Dendritic cell treated with granulocyte-macrophage colony-stimulating factor and Interleukin-4, amounts not matched to agents 40 ng/mL and 50 ng/mL, for 4 days (primary cell): ENCODE data around the gene GMEB2.
"Not testable (repeated sequence)": the region's sequence is repeated elsewhere in the genome, so short reads cannot be mapped to it uniquely, and the experiment has no call there.

ENCODE experiments used
- H3K27ac Mint-ChIP-seq: one replicate; pipeline ENCODE4 v1.8.0; 2022; ENCODE audit warnings: mild to moderate bottlenecking, mixed read lengths
- H3K27me3 Mint-ChIP-seq: one replicate; pipeline ENCODE4 v1.8.0; 2022; ENCODE audit warnings: mild to moderate bottlenecking, mixed read lengths
- H3K36me3 Mint-ChIP-seq: one replicate; pipeline ENCODE4 v1.8.0; 2022; ENCODE audit warnings: low read depth, mixed read lengths
- H3K4me1 Mint-ChIP-seq: one replicate; pipeline ENCODE4 v1.8.0; 2022; ENCODE audit warnings: low read depth, mixed read lengths
- H3K4me3 Mint-ChIP-seq: one replicate; pipeline ENCODE4 v1.8.0; 2022; ENCODE audit warnings: mild to moderate bottlenecking, moderate library complexity, mixed read lengths
- H3K9me3 Mint-ChIP-seq: one replicate; pipeline ENCODE4 v1.8.0; 2022; ENCODE audit warnings: mixed read lengths
- intact Hi-C: fragments of 100-400 bp; cut with micrococcal nuclease; formaldehyde crosslinking; loops from one replicate; pipeline ENCODE4 v1.15.0; 2022

The GMEB2 gene

DNA sequence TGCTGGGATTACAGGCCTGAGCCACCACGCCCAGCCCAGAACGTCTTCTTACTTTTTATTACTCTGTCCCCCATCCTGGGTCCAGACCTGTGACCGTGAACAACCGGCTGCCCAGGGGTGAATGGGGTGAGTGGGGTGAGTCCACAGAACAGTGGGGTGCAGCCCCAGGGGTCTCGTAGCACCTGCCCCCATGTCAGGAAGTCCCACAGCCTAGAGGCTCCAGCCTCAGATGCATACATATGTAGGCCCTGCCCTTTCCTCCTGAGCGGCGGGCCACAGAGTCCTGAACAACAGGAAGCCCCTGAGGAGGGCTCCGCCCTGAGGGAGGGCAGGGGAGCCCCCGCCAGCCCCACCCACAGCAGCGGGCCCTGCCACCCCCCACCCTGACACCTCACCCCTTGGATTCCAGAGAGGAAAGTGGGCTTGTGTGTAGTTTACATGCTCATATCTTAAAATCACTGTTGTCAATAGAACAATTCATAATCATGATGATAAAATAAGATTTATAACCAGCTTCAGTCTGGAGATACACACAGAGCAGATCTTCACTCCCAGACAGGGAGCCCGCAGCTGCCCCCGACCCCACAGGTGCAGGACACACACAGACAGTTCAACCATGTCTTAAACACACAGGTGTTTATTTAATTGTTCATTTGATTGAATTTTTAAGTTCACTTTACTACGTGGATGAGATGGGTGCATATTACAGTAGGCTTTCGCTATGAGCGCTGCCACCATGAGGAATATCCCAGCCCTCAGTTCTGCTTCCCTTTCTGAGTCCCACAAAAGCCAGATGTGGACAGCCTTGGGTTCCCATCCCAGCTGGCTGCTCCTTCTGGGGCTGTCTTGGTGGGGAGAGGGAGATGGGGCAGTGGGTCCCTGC is 12.4 kb upstream of the GMEB2 start:
- peaks cover 15% of the 10 kb centered on the region for H3K27me3 Mint-ChIP-seq
- intact Hi-C loops = no loop called here
- no peaks in the 10 kb centered on the region for H3K9me3 Mint-ChIP-seq
- H3K4me3 Mint-ChIP-seq = peak overlapping the region; percentile 80
- peak overlapping the region; percentile 84 for H3K27ac Mint-ChIP-seq
- peaks cover 6% of the 10 kb centered on the region for H3K36me3 Mint-ChIP-seq
- peaks cover 41% of the 10 kb centered on the region for H3K4me1 Mint-ChIP-seq

DNA sequence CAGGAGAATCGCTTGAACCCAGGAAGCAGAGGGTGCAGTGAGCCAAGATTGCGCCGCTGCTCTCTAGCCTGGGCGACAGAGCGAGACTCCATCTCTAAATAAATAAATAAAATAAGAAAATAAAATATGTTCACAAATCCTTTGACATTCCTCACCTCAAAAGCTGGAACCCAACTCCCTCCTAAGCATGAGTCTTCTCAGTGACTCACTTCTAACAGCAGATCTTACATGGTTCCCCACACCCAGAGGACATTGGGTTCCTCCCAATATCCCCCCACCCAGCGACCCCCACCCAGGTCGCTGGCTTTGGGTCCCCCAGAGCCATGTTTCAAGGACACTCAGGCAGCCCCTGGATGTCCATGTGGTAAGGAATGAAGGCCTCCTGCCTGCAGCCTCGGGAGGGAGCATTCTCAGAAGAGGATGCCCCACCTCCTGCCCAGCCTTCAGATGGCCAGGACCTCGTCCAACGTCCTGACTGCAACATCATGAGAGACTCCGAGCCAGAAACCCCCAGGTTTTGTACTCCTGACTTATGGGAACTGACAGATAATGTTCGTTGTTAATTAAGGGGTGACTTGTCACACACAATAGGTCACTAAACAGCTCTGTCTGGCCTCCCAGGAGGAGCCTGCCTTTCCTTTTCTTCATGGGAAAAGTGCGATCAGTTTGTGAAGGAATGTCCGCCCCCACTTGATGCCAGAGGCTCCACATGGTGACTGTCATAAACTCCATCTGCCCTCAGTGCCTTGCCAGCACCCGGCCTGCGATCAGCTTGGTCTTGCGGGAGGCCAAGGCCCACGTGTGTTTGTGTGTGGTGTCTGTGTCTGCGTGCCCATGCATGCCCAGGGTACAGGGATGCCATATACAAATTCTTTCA is 10.1 kb upstream of the GMEB2 start:
- Mint-ChIP-seq H3K27ac (peak overlapping the region; percentile 57), H3K4me1 (peaks cover 34% of the 10 kb centered on the region), H3K36me3 (peaks cover 6% of the 10 kb centered on the region), H3K9me3 (no peaks in the 10 kb centered on the region), H3K4me3 (no peak overlapping the region), H3K27me3 (no peaks in the 10 kb centered on the region)
- intact Hi-C loops = no loop called here

DNA sequence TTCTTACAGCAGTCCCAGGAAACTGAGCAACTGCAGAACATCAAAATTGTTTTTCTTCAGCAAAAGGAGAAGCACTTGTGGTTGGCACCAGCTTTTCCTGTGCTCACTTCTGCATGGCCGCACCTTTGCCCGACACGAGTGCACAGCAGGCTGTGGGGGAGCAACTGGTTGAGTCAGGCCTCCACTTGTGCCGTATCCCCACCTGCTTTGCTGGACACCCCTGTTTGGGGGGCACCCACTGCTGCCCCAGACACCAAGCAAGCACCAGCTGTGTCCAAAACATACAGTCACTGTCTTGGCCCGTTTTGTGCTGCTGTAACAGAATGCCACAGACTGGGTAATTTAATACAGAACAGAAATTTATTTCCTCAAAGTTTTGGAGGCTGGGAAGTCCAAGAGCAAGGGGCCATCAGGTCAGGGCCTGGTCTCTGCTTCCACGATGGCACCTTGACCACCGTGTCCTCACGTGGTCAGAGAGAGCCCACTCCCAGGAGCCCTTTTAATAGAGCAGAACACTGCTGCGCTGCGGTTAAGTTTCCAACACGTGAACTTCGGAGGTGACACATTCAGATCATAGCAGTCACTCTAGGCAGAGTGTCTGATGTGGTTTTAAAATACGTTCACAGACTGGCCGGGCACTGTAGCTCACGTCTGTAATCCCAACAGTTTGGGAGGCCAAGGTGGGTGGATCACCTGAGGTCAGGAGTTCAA is 8.7 kb upstream of the GMEB2 start:
- Mint-ChIP-seq H3K27me3 (no peaks in the 10 kb centered on the region), H3K4me3 (peak overlapping the region; percentile 34), H3K27ac (peak overlapping the region; percentile 82), H3K9me3 (no peaks in the 10 kb centered on the region), H3K4me1 (peaks cover 45% of the 10 kb centered on the region), H3K36me3 (peaks cover 6% of the 10 kb centered on the region)
- intact Hi-C loops = no loop called here

DNA sequence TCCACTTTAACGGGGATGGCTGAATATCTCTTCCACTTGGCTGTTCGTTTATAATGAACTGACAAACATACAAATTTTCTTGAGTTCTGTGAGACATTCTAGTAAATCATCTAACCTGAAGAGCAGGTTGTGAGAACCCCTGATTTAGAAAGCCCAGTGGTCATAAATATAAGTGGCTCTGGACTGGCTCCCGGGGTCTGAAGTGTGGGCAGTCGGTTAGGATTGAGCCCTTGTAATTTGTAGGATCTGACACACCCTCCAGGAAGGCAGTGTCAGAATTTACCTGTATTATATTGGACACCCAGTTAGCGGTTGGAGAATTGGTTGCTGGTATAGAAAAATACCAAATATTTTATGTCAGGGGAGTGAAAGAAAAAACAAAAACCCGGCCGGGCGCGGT is 6.8 kb upstream of the GMEB2 start:
- H3K4me1 Mint-ChIP-seq = peaks cover 43% of the 10 kb centered on the region
- no peak overlapping the region for H3K4me3 Mint-ChIP-seq
- intact Hi-C loops = no loop called here
- no peaks in the 10 kb centered on the region for H3K27me3 Mint-ChIP-seq
- peak overlapping the region; percentile 39 for H3K27ac Mint-ChIP-seq
- peaks cover 14% of the 10 kb centered on the region for H3K36me3 Mint-ChIP-seq
- no peaks in the 10 kb centered on the region for H3K9me3 Mint-ChIP-seq

DNA sequence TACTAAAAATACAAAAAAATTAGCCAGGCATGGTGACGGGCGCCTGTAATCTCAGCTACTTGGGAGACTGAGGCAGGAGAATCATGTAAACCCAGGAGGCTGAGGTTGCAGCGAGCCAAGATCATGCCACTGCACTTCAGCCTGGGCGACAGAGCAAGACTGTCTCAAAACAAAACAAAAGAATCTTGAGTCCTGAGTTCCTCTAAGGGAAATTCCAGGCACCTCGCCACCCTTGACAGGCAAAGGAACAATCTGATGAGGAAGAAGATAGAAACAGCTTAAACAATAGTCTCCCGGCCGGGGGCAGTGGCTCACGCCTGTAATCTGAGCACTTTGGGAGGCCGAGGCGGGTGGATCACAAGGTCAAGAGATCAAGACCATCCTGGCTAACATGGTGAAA is 4.5 kb upstream of the GMEB2 start:
- peaks cover 36% of the 10 kb centered on the region for H3K4me1 Mint-ChIP-seq
- H3K9me3 Mint-ChIP-seq, H3K27me3 Mint-ChIP-seq, intact Hi-C loops: not testable (repeated sequence)
- H3K27ac Mint-ChIP-seq = peak overlapping the region; percentile 73
- H3K4me3 Mint-ChIP-seq = peak overlapping the region; percentile 17
- H3K36me3 Mint-ChIP-seq = peaks cover 31% of the 10 kb centered on the region

DNA sequence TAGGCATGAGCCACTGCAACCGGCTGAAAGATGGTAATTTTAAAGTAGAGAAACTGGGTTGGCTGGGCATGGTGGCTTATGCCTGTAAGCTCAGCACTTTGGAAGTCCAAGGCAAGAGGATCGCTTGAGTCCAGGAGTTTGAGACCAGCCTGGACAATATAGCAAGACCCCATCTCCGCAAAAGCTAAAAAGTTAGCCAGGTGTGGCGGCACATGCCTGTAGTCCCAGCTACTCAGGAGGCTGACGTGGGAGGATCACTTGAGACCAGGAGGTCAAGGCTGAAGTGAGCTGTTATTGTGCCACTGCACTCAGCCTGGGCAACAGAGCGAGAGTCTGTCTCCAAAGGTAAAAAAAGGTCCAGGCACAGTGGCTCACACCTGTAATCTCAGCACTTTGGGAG is 4.1 kb upstream of the GMEB2 start:
- peak overlapping the region; percentile 73 for H3K27ac Mint-ChIP-seq
- intact Hi-C loops, H3K27me3 Mint-ChIP-seq, H3K4me3 Mint-ChIP-seq, H3K9me3 Mint-ChIP-seq: not testable (repeated sequence)
- H3K36me3 Mint-ChIP-seq = peaks cover 31% of the 10 kb centered on the region
- H3K4me1 Mint-ChIP-seq = peaks cover 36% of the 10 kb centered on the region

DNA sequence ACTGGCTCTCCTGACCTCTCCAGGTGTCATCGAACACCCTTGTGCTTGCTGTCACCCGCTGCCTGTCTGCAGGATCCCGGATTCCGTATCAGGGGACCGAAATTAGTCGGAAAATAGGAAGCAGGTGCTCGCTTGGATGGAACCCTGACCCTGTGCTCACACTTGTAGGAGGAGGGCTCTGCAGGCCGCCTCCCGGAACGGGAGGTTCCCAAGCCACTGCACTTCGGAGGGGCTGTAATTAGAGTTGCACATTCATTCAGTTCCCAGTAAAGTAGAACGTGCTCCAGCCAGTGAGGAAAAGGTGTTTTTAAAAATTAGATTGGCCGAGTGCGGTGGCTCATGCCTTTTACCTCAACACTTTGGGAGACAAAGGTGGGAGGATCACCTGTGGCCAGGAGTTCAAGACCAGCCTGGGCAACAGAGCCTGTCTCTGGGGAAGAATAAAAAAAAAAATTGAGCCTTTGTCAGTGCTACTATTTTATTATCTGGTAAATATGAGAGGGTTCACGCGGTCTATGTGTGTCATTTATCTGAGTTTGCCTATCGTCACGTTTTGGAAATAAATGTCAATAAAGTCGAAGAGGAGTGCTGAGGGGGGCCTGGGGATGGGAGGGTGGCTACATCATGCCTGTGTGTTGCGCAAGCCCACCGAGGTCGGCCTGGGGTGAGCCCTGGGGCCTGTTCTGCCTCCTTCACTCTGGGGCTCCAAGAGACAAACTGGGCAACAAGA is 1.5 kb upstream of the GMEB2 start:
- Mint-ChIP-seq H3K9me3 (no peaks in the 10 kb centered on the region), H3K4me3 (peak overlapping the region; percentile 98), H3K4me1 (peaks cover 46% of the 10 kb centered on the region), H3K27me3 (no peaks in the 10 kb centered on the region), H3K27ac (peak overlapping the region; percentile 88), H3K36me3 (peaks cover 31% of the 10 kb centered on the region)
- intact Hi-C loops = loop anchor here (5.0 kb wide), 1 partner anchor 91 kb away; the partner anchor contains the start of gene PTK6

DNA sequence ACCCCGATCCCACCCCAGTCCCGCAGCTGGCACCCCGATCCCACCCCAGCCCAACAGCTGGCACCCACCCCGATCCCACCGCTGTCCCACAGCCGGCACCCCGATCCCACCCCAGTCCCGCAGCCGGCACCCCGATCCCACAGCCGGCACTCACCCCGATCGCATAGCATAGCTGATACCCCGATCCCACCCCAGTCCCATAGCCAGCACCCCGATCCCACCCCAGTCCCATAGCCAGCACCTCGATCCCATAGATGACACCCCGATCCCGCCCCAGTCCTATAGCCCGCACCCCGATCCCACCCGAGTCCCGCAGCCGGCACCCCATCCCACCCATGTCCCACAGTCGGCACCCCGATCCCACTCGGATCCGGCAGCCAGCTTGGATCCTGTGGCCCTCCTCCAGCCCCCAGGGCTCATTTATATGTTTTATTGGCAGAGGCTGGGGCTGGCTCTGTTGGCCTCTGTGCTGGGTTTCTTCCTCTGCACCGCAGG is 897 bp upstream of the GMEB2 start:
- intact Hi-C loops = loop anchor here (2.0 to 5.0 kb wide), 2 partner anchors 61 to 90 kb away; partner anchors contain the start of gene PTK6
- Mint-ChIP-seq H3K27me3 (no peaks in the 10 kb centered on the region), H3K4me1 (peaks cover 48% of the 10 kb centered on the region), H3K27ac (peak overlapping the region; percentile 88), H3K36me3 (peaks cover 34% of the 10 kb centered on the region), H3K9me3 (no peaks in the 10 kb centered on the region), H3K4me3 (peak overlapping the region; percentile 98)

DNA sequence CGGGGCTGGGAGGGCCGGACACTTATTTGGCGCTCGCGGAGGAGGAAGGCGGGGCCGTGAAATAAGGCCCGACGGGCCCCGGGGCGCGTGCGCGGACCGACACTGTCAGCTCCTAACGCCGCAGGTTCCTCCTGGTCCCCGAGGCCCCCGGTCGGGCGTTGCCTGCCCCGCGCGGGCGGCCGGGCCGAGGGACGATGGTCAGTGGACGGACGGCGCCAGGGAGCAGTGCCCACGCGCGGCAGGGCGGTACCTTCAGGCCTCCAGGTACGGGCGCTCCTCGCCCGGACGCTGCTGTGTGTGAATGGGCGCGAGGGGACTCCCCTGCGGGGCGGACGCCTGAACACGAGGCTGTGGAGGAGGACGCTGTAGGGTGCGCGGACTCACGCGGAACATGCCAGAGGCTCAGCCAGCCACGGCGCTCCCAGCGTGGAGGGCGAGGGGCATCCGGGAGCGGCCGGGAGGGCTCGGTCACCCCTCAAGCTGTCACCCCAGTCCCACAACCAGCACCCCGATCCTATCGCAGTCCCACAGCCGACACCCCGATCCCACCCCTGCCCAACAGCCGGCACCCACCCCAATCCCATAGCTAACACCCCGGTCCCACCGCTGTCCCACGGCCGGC is 339 bp upstream of the GMEB2 start:
- intact Hi-C loops = loop anchor here (2.0 to 5.0 kb wide), 2 partner anchors 60 to 90 kb away; partner anchors contain the start of gene PTK6
- Mint-ChIP-seq H3K4me1 (peaks cover 52% of the 10 kb centered on the region), H3K4me3 (peak overlapping the region; percentile 98), H3K9me3 (no peaks in the 10 kb centered on the region), H3K36me3 (peaks cover 39% of the 10 kb centered on the region), H3K27me3 (no peaks in the 10 kb centered on the region), H3K27ac (peak overlapping the region; percentile 88)

DNA sequence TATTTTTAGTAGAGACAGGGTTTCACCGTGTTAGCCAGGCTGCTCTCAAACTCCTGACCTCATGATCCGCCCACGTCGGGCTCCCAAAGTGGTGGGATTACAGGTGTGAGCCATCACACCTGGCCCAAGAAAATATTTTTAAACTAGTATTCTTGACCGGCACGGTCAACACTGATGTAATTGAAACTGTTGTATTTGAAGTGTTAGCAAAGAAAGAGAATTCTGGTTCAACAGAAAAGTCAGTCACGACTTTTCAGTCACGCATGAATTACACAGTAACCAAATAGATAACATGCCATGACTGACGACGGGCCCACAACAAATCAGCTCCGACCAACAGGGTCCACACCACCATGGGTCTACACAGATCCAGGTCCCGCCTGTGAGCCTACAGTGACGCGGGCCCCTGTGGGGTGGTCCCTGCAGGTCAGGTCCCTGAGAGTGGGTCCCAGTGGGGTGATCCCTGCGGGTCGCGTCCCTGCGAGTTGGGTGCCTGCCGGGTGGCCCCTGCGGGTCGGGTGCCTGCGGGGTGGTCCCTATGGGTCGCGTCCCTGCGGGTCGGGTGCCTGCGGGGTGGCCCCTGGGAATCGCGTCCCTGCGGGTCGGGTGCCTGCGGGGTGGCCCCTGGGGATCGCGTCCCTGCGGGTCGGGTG is 1.0 kb downstream of the GMEB2 start:
- Mint-ChIP-seq H3K27ac (peak overlapping the region; percentile 76), H3K9me3 (no peaks in the 10 kb centered on the region), H3K4me1 (peaks cover 47% of the 10 kb centered on the region), H3K36me3 (peaks cover 44% of the 10 kb centered on the region), H3K4me3 (peak overlapping the region; percentile 67), H3K27me3 (no peaks in the 10 kb centered on the region)
- intact Hi-C loops = loop anchor here (2.0 to 5.0 kb wide), 2 partner anchors 59 to 89 kb away; partner anchors contain the start of gene PTK6

DNA sequence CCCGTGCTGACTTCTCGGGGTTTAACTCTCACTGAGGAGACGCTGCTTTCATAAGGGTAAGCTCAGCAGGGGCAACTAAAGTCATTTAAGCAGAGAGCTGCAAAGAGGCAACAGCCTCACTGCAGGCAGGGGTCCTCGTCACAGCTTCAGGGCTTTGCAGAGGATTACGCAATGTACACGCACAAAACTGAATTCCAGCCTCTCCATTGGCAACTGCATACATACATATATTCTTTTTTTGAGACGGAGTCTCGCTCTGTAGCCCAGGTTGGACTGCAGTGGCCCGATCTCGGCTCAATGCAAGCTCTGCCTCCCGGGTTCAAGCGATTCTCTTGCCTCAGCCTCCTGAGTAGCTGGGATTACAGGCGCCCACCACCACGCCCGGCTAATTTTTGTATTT is 2.4 kb downstream of the GMEB2 start:
- Mint-ChIP-seq H3K4me3 (no peak overlapping the region), H3K27ac (no peak overlapping the region), H3K9me3 (no peaks in the 10 kb centered on the region), H3K27me3 (no peaks in the 10 kb centered on the region), H3K36me3 (peaks cover 42% of the 10 kb centered on the region), H3K4me1 (peaks cover 39% of the 10 kb centered on the region)
- intact Hi-C loops = no loop called here

DNA sequence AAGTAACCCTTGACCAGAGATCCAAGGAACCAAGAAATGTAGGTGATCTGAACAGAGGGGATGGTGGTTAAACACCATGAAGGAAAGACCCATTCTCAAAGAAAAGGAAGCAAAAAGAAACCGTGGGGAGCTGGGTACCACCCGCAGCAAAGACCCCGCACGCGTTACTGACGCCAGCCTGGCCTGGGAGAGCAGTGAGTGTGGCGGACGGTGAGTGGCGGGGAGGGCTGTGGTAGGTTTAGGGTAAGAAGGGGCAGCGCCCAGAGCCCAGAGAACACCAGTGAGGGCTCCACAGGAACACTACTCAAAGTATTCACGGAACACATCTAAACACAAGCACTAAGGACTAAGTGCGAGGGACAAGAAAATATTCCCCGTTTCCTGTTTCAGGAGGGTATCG is 4.2 kb downstream of the GMEB2 start:
- Mint-ChIP-seq H3K27me3 (no peaks in the 10 kb centered on the region), H3K9me3 (no peaks in the 10 kb centered on the region), H3K36me3 (peaks cover 42% of the 10 kb centered on the region), H3K4me1 (peaks cover 26% of the 10 kb centered on the region), H3K27ac (peak overlapping the region; percentile 33), H3K4me3 (no peak overlapping the region)
- intact Hi-C loops = no loop called here
